Fibroblast of upper back skin (primary cell): ENCODE results near the gene SLC12A7.
"Not testable (repeated sequence)": the region's sequence is repeated elsewhere in the genome, so short reads cannot be mapped to it uniquely, and the experiment has no call there.

Source experiments
- DNase-seq: peaks from one replicate; pipeline ENCODE4 v3.0.0-alpha.2; 2013

Gene SLC12A7

DNA sequence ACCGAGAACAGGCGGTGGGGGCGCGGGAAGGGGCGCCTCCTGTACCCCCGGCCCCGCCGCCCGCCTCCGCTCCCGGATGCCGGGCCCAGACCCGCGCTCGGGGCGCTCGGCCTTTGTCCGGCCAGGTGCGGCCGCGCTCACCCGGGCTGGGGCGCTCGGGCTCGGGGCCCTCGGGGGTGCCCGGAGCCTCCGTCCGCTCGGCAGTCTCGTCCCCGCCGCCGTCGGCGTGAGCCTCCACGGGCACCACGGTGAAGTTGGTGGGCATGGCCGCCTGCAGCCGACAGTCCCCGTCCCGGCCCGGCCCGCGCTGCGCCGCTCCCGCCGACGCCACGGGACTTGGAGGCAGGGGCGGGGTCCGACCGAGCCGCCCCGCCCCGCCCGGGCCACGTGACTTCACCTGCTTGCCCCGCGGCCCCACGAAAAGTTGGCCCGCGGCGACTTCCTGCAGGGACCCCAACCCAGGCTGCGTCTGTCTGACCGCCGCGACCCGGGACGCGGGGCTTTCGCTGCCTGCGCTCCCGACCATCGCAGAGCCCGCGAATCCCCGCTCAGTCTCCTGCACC, at the start of gene SLC12A7:
Gene SLC12A7, minus strand, starts transcription at position 337 of the 563 bp plus-strand sequence. Its CDS starts 72 bp downstream, at position 265.
- no peak for DNase-seq

- no peak for DNase-seq
Observed at GRCh38 chr5:1161108-1161832, 49.4 kb upstream of the SLC12A7 start.

GRCh38 chr5:1159774-1160406, 48.0 kb upstream of the SLC12A7 start:
- no peak for DNase-seq

GRCh38 chr5:1159341-1159675, 47.4 kb upstream of the SLC12A7 start:
- no peak for DNase-seq

DNA sequence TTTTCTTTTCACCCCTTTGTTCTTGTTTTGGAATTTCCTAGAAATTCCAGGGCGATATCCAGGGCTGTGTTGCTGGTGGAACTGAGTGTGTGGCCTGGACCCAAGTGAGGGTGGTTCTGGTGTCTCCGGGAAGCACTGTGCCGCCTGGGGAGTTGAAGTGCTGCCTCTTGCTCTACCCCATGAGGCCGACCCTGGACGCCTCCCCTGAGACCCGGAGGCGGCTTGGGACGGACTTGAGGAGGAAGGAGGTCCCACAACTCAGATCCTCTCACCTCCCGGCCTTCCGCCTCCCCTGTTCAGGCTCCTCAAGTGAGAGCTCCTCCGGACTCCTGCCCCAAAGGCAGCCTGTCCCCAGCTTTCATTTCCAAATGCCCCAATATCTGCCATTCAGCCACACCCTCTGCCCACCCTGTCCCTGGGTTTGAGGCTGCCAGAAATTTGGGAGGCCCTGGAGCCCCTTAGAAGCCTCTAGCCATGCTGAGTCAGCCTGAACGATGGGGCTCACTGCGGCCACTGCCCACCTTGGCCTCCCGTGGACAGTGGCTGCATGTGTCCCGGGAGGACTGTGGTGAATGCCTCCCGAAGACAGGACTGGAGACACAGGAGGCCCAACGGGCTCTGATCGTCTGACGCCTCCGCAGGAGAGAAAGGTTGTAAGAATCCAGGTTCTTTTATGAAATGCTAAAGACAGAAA, 46.9 kb upstream of the SLC12A7 start:
- DNase-seq = no peak

GRCh38 chr5:1157461-1157986, 45.7 kb upstream of the SLC12A7 start:
- DNase-seq = not testable (repeated sequence)

DNA sequence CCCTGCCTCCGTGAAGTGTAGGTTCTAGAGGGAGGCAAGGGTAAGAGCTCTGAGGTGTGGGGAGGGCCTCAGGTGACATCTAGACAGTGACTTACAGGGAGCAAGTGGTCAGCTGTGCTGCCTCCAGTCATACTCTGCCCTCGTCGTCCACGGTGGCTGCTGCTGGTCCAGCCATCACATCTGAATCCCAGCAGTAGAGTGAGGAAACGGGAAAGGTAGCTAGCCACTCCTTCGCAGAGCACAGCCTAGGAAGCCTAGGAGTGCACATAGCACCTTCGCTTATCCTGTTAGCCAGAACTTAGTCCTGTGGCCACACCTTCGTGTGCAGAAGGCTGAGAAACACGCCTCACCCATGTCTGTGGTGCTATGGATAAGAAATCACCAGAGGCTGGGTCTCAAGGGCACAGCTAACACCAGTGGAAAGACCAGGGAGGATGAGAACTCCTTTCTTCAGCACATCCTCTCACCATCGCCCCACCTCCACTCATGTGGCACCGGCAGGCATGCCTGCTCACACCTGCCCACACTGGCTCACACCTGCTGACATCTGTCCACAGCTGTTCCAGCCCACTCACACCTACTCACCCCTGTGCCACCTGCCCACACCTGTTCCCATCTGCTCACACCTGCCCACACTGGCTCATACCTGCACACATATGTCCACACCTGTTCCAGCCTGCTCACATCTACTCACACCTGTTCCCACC, 45.0 kb upstream of the SLC12A7 start:
- no peak for DNase-seq

GRCh38 chr5:1156033-1156753, 44.3 kb upstream of the SLC12A7 start:
- DNase-seq = no peak

DNA sequence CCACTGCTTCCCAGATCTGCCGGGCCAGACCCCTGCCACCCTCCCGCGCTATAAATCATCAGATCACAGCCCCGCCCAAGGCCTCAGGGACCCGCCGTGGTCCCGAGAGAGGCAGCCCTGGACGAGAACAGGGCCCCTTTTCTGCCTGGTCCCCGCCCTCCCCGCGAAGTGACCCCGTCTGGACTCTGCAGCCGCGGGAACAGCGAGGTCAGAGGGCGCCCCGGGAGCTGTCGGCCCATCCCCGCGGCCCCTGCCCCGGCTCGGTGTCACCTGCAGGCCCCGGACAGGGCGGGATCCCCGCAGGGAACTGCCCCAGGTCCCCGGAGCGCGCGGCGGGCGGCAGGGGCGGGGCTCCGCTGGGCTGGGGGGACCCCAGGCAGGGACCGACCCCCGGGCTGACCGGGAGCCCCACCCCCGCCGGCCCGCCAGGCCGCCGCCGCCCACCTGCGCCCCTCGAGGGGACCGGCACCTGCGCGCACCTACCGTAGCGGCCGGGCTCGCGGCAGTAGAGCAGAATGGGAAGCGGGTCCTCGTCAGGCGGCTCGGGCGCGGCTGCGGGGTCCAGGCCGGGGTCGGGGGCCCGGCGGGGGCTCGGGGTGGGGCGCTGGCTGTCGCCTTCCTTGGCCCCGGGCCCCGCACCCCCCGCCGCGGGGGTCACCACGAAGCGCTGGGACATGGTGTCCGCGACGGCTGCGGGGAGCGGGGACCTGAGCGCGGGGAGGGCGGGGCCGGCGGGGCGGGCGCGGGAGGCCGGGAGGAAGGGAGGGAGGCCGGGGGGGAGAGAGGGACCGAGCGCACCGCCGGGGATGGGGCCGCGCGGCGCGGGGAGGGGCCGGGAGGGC, 43.5 kb upstream of the SLC12A7 start:
- no peak for DNase-seq

- DNase-seq = no peak
Observed at GRCh38 chr5:1153428-1153827, 41.6 kb upstream of the SLC12A7 start.

DNA sequence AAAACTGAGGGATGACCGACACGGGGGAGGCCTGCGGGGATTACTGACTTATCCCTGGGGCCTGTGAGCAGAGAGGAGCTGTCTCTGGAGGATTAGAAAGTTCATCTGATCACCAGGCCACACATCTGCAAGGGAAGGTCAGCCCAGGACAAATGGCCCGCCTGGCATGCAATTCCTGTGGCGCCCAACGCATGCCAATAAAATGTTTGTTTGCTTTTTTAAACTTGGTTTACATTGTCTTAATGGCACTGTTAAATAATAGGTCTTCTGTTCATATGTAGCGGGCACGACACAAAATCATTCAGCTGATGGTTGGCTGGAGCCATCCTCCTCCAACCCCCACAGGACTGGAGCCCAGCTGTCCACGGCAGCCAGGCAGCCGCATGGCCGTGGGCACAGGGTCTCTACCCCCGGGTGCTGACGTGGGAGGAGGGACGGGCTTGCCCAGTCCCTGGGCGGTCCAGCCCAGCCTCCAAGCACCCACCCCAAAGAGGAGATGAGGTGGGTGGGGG, 41.0 kb upstream of the SLC12A7 start:
- DNase-seq = no peak

- DNase-seq = no peak
Observed at GRCh38 chr5:1152156-1152555, 40.3 kb upstream of the SLC12A7 start.

GRCh38 chr5:1151316-1151715, 39.5 kb upstream of the SLC12A7 start:
- DNase-seq = no peak

- DNase-seq = no peak
Observed at GRCh38 chr5:1150866-1151265, 39.0 kb upstream of the SLC12A7 start.

GRCh38 chr5:1144638-1145396, 33.0 kb upstream of the SLC12A7 start:
- no peak for DNase-seq

GRCh38 chr5:1144089-1144488, 32.2 kb upstream of the SLC12A7 start:
- DNase-seq = no peak

DNA sequence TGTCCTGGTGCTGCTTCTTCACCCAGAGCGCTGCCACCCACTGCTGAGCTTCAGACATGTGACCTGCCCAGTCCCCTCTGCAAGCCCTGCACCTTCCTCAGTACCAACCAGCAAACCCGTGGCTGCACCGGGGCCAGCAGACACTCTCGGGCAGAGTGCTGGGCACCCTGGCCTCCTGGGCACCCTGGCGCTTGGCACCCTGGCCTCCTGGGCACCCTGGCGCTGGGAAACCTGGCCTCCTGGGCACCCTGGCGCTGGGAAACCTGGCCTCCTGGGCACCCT, 31.7 kb upstream of the SLC12A7 start:
- no peak for DNase-seq

GRCh38 chr5:1142886-1143669, 31.2 kb upstream of the SLC12A7 start:
- DNase-seq = no peak

DNA sequence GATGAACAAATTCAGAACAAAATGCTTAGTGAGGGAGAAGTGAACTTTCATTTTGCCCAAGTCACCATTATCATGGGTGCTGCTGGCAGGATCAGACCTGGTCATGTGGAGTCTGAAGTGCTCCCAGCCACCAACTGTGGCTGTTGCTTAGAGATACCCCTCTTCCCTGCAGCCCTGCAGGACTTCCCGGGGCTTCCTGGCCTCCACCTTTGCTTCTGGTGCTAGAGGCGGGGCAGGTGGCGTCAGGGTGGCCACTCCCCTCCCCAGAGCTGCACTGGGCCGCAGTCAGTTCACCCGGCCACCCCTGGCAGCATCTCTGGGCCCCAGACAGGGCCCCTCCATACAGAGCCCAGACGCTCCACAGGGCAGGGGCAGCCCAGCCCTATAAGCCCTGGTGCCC, 30.0 kb upstream of the SLC12A7 start:
- DNase-seq = no peak

- DNase-seq = no peak
Observed at GRCh38 chr5:1140818-1141189, 28.9 kb upstream of the SLC12A7 start.
